ENCODE results near the gene BICRAL. TPM values are rescaled to one million over a fixed set of nuclear protein-coding genes. Genes with fewer than 3 reads are reported as not detected.

The BICRAL gene, protein sequence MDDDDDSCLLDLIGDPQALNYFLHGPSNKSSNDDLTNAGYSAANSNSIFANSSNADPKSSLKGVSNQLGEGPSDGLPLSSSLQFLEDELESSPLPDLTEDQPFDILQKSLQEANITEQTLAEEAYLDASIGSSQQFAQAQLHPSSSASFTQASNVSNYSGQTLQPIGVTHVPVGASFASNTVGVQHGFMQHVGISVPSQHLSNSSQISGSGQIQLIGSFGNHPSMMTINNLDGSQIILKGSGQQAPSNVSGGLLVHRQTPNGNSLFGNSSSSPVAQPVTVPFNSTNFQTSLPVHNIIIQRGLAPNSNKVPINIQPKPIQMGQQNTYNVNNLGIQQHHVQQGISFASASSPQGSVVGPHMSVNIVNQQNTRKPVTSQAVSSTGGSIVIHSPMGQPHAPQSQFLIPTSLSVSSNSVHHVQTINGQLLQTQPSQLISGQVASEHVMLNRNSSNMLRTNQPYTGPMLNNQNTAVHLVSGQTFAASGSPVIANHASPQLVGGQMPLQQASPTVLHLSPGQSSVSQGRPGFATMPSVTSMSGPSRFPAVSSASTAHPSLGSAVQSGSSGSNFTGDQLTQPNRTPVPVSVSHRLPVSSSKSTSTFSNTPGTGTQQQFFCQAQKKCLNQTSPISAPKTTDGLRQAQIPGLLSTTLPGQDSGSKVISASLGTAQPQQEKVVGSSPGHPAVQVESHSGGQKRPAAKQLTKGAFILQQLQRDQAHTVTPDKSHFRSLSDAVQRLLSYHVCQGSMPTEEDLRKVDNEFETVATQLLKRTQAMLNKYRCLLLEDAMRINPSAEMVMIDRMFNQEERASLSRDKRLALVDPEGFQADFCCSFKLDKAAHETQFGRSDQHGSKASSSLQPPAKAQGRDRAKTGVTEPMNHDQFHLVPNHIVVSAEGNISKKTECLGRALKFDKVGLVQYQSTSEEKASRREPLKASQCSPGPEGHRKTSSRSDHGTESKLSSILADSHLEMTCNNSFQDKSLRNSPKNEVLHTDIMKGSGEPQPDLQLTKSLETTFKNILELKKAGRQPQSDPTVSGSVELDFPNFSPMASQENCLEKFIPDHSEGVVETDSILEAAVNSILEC
- total RNA-seq: 2.1 and 4.4 TPM in 2 replicates

DNA sequence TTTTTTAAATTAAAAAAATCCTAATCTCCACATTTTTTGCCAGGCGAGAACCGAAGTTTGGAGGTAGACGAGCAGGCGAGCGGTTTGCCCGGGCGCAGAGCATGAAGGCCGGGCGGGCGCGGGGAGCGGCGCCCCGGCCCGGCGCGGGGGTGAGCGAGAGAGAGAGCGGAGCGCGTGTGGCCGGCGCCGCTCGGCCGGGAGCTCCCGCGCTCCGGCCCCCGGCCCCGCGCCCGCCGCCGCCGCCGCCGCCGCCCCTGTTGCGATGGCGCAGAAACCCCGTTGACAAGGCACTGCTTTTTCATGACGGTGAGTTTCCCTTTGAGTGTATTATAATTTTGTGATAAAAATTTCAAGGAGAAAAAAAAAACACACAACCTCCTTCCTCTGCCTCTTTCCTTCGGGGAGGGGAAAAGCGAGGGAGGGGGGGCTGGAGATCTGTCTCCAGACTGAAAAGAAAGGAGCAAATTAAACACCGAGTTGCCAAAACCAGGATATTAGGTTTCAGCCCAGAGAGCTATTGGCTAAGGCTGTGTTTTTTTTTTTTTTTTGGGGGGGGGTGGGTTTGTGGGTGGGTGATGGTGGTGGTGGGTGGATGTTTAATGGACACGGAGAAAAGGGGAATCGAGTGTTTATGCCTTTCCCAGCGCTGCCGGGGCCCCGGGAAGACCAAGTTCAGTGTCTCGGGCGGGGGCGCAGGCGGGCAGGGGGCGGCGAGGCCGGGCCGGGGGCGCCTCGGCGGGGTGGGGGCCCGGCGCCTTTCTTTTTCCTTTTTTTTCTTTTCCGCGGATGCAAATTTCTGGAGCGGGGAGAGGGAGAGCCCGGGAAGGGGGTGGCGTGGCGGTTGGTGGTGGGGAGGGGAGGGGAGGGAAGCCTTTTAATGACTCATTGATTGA, at the start of gene BICRAL:
BICRAL (plus strand) TSS at position 257 of the 893 bp plus-strand sequence. CDS start 39,971 bp downstream, outside the sequence.

DNA sequence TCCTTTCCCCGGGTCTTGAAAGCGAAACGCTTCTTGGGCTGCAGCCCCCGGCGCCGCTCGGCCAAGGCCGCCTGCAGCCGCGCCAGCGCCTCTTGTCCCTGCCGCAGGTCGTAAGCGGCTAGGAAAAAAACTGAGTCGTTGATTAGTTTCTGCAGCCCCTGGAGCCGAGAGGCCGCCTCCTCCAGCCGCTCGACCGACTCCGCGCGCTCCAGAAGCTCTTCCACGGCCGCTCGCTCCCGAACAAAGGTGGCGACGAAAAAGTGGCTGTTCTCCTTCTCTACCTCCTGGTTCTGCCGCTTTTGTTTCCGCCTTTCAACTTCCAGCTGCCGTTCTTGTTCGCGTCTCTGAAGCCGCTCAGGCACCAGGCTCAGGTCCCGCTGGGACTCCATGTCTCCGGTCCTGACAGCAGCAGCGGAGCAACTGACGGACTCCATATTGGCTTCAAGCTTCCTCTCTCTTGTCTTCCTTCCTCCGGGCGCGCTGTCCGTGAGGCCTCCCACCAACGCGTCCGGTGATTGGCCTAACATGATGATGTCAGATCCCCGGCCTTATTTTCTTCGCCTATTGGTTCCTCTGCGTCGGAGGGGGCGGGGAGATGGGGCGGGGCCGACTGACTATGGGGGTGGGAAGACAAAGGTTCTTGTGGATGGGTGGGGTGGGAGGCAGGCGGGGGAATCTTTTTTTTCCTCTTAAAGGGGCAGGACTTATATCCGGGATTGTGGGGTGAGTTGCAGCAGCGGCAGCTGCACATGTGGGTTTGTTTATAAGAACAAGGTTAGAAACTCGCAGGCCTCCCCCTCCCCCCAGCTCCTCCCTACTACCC, 36.0 kb upstream of the BICRAL start, which contains the start of gene TBCC:
TBCC (minus strand) TSS at position 464 of the 823 bp plus-strand sequence; CDS start at position 434, 30 bp downstream.

DNA sequence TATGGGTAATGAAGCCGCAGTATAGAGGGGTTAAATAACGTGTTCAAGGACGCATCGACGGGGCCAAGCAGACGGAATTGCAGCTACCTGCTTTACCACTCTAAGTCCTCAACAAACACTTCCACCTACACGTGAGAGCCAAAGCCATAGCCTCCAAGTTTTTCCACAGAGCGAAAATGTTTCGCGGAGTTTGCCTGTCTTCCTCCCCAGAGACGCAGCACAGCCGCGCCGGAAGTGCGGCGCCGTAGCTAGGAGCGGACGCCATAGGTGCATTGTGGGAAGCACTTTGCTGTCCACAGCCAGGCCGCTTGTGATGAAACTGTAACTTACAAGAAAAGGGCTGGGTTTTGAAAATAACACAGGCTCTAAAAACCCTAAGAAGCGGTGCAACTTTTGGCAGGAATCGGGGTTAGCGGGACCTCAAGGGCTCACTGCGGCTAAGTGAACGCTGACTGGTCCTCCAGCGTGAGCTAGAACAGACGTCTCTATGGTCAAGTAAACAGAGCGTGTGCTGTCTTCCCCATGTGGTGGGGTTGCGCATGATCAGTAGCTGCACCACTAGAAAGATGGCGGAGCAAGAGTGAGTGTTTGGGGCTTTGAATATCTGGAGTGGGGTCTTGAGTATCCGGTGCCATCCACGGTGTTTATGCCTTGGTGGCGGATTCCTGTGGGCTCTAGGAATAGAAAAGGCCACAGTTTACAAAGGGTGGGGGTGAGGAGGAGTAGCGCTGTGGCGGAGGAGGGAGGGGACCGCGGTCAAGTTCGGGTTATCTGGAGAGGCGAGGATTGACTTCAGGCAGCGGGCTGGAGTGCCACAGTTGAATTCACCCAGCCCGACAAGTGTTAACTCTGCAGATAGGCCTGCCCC, 97.8 kb downstream of the BICRAL start, which contains the start of gene RPL7L1:
RPL7L1 (plus strand) TSS at position 245 of the 868 bp plus-strand sequence; CDS start at position 540, 295 bp downstream.

DNA sequence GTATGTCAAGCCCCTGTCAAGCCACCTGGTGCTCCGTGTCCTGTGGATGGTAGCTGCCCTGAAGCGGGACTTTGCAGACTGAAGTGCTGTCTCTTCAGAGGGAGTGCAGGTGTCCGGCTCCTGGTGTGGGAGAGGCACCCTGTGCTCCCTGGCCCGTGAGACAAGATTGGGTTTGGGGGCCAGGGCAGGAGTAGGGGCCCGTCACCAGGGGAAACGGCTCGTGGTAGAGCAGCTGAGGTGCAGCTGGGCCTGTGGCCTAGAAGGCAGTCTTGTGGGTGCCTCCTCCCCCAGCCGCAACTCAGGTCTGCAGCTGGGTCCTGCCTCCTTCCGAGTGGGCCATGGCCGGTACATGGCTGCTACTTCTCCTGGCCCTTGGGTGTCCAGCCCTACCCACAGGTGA, 133.9 kb downstream of the BICRAL start, which contains the start of gene PTCRA:
PTCRA (plus strand) TSS at position 322 of the 400 bp plus-strand sequence; CDS start at position 339, 17 bp downstream.

Other genes starting within 250 kb of the BICRAL start
- 11.5 and 13.6 TPM in 2 replicates for gene UBR2, start 218.0 kb upstream of the BICRAL start, total RNA-seq
- gene PRPH2, start 59.5 kb upstream of the BICRAL start, total RNA-seq: not detected in 2 replicates
- gene TBCC, start 35.9 kb upstream of the BICRAL start, total RNA-seq: 33.1 and 36.2 TPM in 2 replicates
- 96.4 and 119 TPM in 2 replicates for gene RPL7L1, start 97.6 kb downstream of the BICRAL start, total RNA-seq
- not detected in 2 replicates for gene PTCRA, start 134.0 kb downstream of the BICRAL start, total RNA-seq
- gene CNPY3, start 147.4 kb downstream of the BICRAL start, total RNA-seq: 45.3 and 62.0 TPM in 2 replicates
- gene GNMT, start 178.7 kb downstream of the BICRAL start, total RNA-seq: not detected in 2 replicates
- 28.0 and 37.4 TPM in 2 replicates for gene PEX6, start 197.1 kb downstream of the BICRAL start, total RNA-seq
- gene PPP2R5D, start 202.5 kb downstream of the BICRAL start, total RNA-seq: 40.5 and 48.1 TPM in 2 replicates
- gene MEA1, start 231.9 kb downstream of the BICRAL start, total RNA-seq: 76.3 and 99.3 TPM in 2 replicates
- gene KLHDC3, start 232.2 kb downstream of the BICRAL start, total RNA-seq: 61.0 and 76.7 TPM in 2 replicates
- 74.8 and 102 TPM in 2 replicates for gene RRP36, start 239.6 kb downstream of the BICRAL start, total RNA-seq

Data from hair follicular keratinocyte (primary cell).